Breast epithelium (tissue), 3 donors: ENCODE measurements around the gene FRMD3.

ENCODE experiments used
- POLR2A ChIP-seq: fragments of 450-650 bp; IDR thresholded peaks from one replicate; pipeline ENCODE4 v1.6.1; 2016; ENCODE audit warnings: antibody characterized with exemption, mild to moderate bottlenecking, moderate library complexity
- POLR2AphosphoS5 ChIP-seq, 3 donors: sonication (generic); formaldehyde crosslinking; IDR thresholded peaks; one replicate each; pipeline ENCODE4 v1.6.1; 2017; ENCODE audit warnings: antibody characterized with exemption in 3 of 3

GRCh38 chr9:83444110-83444509 lies 94.1 kb downstream of the FRMD3 start:
- TF ChIP-seq POLR2A (no peak), POLR2AphosphoS5 (IDR thresholded peaks at IDR 0.05) (no peak)
